GM21360 (cell line): ENCODE data around the gene ASIC2.

Experiments
- ATAC-seq: cut with Tn5 transposase; IDR thresholded peaks from one replicate; pipeline ENCODE4 v1.9.1; 2021; ENCODE audit warnings: mild to moderate bottlenecking, moderate library complexity; ENCODE audit not compliant: unreplicated experiment

ASIC2 gene

GRCh38 chr17:33209671-33210070 is 83.4 kb downstream of the ASIC2 start:
- no peak for ATAC-seq

DNA sequence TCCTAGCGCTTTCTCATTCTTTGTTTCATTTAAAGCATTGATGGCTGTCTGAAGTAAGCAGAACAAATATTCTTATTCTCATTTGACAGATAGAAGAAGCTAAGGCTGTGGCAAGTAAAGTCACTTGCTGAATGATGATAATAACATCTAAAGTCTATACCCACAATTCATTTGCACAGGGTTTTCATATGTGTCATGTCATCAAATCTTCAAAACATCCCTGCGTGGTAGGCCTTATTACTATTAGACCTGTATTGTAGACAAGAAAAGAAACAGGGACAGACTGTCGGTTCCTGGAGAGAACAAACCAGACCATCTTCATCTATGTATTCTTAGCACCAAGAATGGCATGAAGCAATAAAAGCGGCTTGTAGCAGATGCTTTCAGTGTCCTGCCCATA is 85.9 kb downstream of the ASIC2 start:
- no peak for ATAC-seq

DNA sequence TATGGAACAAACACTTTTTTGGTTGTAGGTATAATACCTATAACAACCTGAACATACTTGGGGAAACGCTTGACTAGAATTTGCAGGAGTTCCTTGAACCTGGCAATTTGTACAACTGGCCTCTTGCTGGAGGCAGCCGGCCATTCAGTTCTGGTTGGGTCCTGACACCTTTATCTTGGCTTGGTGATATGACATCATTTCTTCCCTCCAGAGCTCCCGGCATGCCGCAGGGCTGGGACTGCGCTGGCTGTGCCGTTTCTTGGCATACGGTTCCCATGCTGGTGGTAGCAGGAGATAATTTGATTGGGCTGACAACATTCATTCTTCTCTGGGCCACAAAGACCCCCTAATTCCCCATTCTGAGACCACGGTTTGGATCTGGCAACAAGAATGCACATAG is 87.5 kb downstream of the ASIC2 start:
- ATAC-seq: no peak

DNA sequence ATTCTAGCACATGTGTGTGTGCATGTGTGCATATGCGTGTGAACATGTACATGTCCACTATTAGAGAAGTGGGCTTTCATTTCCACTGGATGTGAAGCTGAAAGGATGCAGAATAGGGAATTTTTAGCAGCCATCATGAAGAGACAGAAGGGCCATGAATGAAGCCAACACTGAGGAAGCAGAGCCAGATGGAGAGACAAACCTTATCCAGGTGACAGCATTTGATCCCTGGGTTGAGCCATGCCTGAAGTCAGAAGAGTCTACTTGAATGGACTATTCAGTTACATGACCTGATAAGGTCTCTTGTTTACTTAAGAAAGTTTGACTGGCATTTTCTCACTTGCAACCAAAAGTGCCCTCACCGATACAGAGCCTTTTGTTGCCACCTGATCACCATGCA is 88.4 kb downstream of the ASIC2 start:
- no peak for ATAC-seq

DNA sequence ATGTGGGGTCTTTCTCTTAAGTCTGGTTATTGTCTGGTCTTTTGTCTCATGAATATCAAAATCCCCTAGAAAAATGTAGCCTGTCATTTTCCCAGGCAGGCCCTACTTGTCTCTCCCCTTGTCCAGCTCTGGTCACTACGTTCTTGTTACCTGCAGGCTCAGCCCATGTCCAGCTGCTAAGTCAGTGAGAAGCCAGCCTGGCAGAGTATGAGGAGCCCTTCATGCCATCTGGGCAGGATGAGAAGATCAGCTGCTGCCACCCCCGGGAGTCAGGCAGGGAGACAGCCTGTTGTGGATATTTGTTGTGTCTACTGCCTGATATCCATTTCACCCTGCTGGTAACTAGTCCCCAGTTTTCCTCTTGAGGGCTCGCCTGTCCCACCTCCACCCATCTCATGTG is 88.9 kb downstream of the ASIC2 start:
- ATAC-seq: no peak

- no peak for ATAC-seq
These were observed 90.1 kb downstream of the ASIC2 start for GRCh38 chr17:33202796-33203495.

GRCh38 chr17:33202021-33202420 is 91.1 kb downstream of the ASIC2 start:
- ATAC-seq: no peak

- ATAC-seq: no peak
These were observed 91.8 kb downstream of the ASIC2 start for GRCh38 chr17:33201283-33201682.

- no peak for ATAC-seq
These were observed 92.5 kb downstream of the ASIC2 start for GRCh38 chr17:33200587-33200986.

DNA sequence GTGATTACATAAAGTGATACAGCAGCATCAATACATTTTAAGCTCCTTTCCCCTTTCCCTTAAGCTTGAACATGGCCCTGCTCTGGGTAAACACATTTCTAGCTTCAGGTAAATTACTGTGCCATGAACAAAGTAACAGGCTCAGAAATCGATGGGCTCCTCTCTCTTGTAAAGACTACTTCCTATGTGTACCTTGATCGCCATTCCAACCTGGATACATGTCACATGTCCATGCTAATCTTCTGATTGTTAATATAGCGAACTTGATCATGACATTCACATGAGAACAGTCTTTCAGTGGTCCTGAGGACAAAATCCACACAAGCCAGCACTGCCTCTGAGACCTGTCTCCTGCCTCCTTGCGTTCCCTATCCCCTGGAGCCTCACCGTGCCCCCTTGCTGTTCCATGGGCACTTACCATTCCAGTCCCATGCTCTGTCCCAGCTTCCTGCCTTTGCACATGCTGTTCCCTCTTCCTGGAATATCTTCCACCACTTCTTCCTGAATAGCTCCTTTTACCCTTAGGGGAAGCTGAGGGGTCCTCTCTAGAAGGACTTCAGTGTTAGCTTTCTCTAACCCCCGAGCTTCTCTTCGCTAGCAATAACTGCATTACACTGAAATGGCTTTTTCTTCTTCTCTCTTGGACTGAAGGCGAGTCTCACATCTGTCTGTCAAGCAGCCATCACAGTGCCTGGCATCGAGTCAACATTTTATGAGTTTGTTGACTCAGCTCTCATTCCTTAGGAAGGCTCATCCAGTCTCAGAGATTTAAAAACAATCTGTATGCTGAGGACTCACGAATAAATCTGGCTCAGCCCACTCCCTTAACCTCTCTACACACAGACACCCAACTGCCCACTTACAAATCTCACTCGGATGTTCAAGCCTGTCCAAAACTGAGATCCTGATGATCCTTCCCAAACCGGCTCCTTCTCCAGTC is 93.3 kb downstream of the ASIC2 start:
- ATAC-seq: no peak

DNA sequence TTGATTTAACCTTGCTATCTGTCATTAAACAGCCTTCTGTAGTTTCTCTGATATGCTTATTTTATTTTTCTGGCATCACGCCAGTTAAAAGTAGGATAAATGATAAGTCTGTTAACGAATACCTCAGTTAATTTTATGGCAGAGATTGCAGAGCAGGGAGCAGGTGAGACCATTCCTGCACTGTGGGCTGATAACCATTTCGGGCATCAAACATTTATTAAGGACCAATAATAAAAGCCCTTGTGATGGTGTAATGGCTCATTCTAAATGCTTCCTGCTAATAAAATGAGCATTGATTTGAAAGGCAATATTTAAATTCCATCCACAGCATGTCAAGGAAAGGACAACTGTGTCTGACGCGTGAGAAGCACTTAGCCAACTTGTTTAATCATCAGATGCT is 94.1 kb downstream of the ASIC2 start:
- ATAC-seq: no peak

DNA sequence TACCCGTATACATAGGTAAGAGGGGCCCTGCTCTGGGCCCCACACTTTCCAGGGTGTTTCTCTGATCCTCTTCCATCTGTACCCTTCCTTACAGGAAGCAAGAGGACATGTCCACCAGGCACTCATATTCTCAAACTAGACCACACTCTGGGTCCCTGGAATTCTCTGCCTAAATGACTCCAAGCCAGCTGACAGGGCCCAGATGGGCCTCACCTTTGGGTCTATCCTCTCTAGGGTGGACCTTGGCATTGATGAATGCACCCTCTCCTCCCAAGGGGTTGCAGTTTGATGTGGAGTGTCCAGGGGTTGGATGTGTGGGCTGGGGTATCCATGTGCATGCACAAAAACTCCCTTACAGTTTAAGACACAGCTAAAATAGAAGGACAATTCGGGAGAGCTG is 95.8 kb downstream of the ASIC2 start:
- ATAC-seq: no peak

GRCh38 chr17:33196883-33197282 is 96.2 kb downstream of the ASIC2 start:
- no peak for ATAC-seq

DNA sequence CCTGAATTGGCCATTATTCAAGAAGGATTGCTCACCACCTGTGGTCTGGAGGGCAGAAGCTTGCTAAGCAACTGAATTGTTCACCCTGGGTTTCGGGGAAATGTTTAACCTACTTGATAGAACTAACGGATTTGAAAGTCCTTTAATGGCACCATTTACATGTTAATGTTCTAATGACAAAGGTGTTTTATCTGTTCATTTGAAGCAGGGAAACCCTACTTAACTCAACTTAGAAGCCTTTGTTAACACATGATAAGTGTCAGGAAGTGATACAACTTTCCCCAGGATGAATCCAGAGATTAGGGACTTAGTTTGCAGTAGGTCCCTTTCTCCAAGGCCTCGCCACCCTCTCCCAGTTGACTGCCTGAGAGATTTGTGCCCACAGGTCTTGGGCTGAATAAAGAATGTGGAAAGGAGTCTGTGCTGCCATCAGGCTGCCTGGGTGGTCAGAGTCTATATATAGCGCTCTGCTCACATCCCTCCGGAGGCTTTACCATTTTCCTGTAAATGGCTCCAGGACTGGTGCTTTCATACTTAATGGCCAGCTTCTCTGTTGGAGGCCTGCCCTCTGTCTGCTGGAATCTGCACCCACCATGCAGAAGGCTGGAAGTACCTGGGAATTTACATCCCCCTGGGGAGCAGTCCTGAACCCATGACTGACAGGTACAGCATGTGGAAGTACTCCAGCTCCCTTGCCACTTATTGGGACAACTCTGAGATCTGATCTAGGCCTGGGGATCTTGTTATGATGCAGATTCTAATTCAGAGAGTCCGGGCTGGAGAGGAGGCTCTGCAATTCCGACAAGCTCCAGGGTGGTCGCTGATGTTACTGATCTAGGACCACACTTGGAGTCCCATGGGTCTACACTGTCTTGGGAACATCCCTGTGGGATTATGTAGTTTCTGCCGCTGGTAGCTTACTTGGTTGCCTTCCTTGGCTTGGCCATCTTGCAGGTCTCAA is 99.9 kb downstream of the ASIC2 start:
- no peak for ATAC-seq

- ATAC-seq: no peak
These were observed 109.5 kb downstream of the ASIC2 start for GRCh38 chr17:33183487-33184026.

- no peak for ATAC-seq
These were observed 113.9 kb downstream of the ASIC2 start for GRCh38 chr17:33179151-33179550.

DNA sequence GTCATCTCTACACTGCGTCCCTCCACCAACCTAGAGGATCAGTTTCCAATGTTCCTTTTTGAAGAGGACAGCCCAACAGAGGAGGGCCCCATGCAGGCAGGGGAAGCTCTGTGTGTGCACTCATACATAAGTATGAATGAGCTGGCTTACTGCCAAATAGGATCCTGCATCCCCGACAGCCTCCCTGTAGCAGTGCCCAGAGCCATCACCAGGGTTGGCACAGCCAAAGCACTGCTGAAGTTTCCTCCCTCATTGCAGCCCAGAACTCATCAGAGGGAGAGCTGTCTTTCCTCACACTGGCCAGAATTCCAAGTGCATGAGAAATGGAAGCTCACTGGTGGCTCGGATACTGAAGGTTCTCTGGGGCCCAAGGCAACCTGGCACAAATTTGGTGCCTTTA is 114.4 kb downstream of the ASIC2 start:
- no peak for ATAC-seq

- ATAC-seq: no peak
These were observed 117.5 kb downstream of the ASIC2 start for GRCh38 chr17:33175562-33175961.

DNA sequence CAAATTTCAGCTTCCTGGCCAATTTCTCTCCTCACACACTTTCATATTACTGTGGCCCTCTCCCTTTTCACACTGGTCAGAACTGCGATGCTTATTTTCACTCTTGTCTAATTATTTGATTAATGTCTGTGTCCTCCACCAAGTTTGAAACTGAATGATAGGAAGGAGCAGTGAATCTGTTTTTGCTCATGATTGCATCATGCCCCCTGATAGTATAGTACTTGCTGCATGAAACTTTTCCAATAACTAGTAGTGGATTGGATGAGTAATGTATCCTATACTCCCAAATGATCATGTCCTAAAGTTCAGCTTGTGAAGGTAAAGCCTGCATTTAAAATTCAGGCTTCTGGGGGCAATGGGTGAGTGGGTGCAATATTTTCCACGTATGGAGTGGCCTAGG is 121.2 kb downstream of the ASIC2 start:
- no peak for ATAC-seq

DNA sequence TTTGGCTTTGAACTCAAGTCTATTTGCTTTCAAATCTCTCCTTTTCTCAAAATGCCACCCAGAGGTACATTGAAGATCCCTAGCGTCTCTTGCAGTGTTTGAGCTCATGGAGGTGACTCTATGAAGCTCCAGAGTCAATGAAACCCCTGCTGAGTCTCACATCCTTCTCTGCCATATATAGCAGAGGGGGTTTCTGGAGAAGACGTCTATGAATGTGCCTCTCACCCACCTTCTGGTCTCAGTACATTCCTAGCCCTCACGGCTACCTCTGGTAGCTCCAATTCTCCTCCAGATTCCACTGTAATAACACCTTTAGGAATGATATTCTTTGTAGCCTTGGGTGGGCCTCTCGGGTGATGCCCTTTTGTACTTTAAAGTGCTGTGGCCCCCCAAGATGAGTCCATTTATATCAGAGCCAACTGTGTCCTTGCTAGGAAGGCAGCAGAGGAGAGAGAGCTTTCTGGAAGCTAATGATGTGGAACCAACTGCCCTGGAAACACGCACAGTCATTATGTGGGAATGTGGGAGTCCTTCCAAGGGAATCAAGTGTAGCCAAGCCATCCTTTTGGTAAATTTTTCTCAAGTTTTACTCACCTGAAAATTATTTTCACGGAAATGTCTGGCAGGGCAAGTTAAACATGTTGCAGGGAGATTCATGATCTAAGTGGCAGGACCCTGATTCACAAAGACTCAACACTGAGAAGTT is 123.4 kb downstream of the ASIC2 start:
- no peak for ATAC-seq
